IMR-90 (cell line): ENCODE data around the gene AMOTL1. TPM values are rescaled to one million over a fixed set of nuclear protein-coding genes. Genes with fewer than 3 reads are reported as not detected.

ENCODE experiments used
- ATAC-seq: fragments of 200-7000 bp; cut with Tn5 transposase; 2 replicates; pipeline ENCODE4 v1.9.1; 2020; ENCODE audit warnings: low read depth, mild to moderate bottlenecking, moderate library complexity
- BruUV-seq: library from RNA; stranded (reverse); fragments of 400-500 nt; replicated peaks from 2 replicates; lab custom pipeline; 2021; lab: Mats Ljungman, UMichigan
- CTCF ChIA-PET: fragments of 300-600 bp; formaldehyde crosslinking; extraction: SDS; loops from one replicate; lab custom pipeline; 2021; ENCODE audit warnings: antibody characterized with exemption; lab: Yijun Ruan, JAX
- POLR2A ChIA-PET: fragments of 300-600 bp; sonication (Branson Sonifier 250); formaldehyde crosslinking; loops from one replicate; lab custom pipeline; 2022; ENCODE audit warnings: antibody characterized with exemption; ENCODE audit not compliant: unreplicated experiment; lab: Charles Lee
- DNase-seq: peaks from one replicate; pipeline ENCODE4 v3.0.0; 2013
- H2AFZ ChIP-seq: replicated peaks from 2 replicates; pipeline ENCODE3; 2013; ENCODE audit warnings: low read length, mild to moderate bottlenecking; ENCODE audit not compliant: poor library complexity
- H2AK5ac ChIP-seq: 2 replicates; pipeline ENCODE4 v1.6.1; 2013; ENCODE audit warnings: low read depth, low read length, inconsistent platforms
- H2AK9ac ChIP-seq: replicated peaks from 2 replicates; pipeline ENCODE3; 2013; ENCODE audit warnings: mild to moderate bottlenecking, low read depth, low read length, moderate library complexity; ENCODE audit not compliant: poor library complexity
- H2BK120ac ChIP-seq: 2 replicates; pipeline ENCODE4 v1.6.1; 2013; ENCODE audit warnings: low read depth, low read length, inconsistent platforms
- H2BK15ac ChIP-seq: 3 replicates; pipeline ENCODE4 v1.6.1; 2013; ENCODE audit warnings: low read depth, low read length, inconsistent platforms
- H2BK20ac ChIP-seq: 2 replicates; pipeline ENCODE4 v1.6.1; 2013; ENCODE audit warnings: low read depth, mild to moderate bottlenecking, inconsistent platforms, low read length, moderate library complexity
- H2BK5ac ChIP-seq: 2 replicates; pipeline ENCODE4 v1.6.1; 2013; ENCODE audit warnings: mild to moderate bottlenecking, low read depth, low read length, inconsistent platforms; ENCODE audit not compliant: poor library complexity, severe bottlenecking
- H3K14ac ChIP-seq: replicated peaks from 2 replicates; pipeline ENCODE4 v1.6.1; 2013; ENCODE audit warnings: low read depth, low read length, inconsistent platforms
- H3K18ac ChIP-seq: 2 replicates; pipeline ENCODE4 v1.6.1; 2013; ENCODE audit warnings: low read depth, low read length, control low read depth
- H3K23ac ChIP-seq: 2 replicates; pipeline ENCODE4 v1.6.1; 2013; ENCODE audit warnings: low read depth, low read length, inconsistent platforms
- H3K27ac ChIP-seq: 2 replicates; pipeline ENCODE4 v1.5.1; 2013; ENCODE audit warnings: mild to moderate bottlenecking, control low read depth, low read length; ENCODE audit not compliant: insufficient read depth
- H3K27me3 ChIP-seq: 2 replicates; pipeline ENCODE4 v1.6.1; 2013; ENCODE audit warnings: low read length; ENCODE audit not compliant: control insufficient read depth, insufficient read depth
- H3K36me3 ChIP-seq: 2 replicates; pipeline ENCODE4 v1.6.1; 2013; ENCODE audit warnings: low read length, mixed read lengths; ENCODE audit not compliant: control insufficient read depth, insufficient read depth
- H3K4ac ChIP-seq: 2 replicates; pipeline ENCODE4 v1.6.1; 2013; ENCODE audit warnings: low read depth, low read length, inconsistent platforms
- H3K4me1 ChIP-seq: 2 replicates; pipeline ENCODE4 v1.6.1; 2013; ENCODE audit warnings: low read length, mixed read lengths; ENCODE audit not compliant: control insufficient read depth, insufficient read depth
- H3K4me2 ChIP-seq: 2 replicates; pipeline ENCODE4 v1.6.1; 2013; ENCODE audit warnings: low read depth, mild to moderate bottlenecking, control low read depth, low read length, moderate library complexity
- H3K4me3 ChIP-seq: 2 replicates; pipeline ENCODE4 v1.5.1; 2013; ENCODE audit warnings: low read depth, mild to moderate bottlenecking, control low read depth, low read length, moderate library complexity; ENCODE audit not compliant: insufficient read depth
- H3K56ac ChIP-seq: 2 replicates; pipeline ENCODE4 v1.6.1; 2013; ENCODE audit warnings: low read length, inconsistent platforms; ENCODE audit not compliant: insufficient read depth; ENCODE audit errors: extremely low read depth
- H3K79me1 ChIP-seq, 2 experiments: 2 replicates each; pipeline ENCODE4 v1.6.1; 2013; ENCODE audit warnings: low read length in 2 of 2, inconsistent platforms in 1 of 2, low read depth in 1 of 2
- H3K9ac ChIP-seq: 2 replicates; pipeline ENCODE4 v1.6.1; 2013; ENCODE audit warnings: low read depth, low read length, control low read depth
- H3K9me1 ChIP-seq: 2 replicates; pipeline ENCODE4 v1.6.1; 2013; ENCODE audit warnings: low read length, inconsistent platforms; ENCODE audit not compliant: insufficient read depth
- H3K9me3 ChIP-seq: 2 replicates; pipeline ENCODE4 v1.6.1; 2013; ENCODE audit warnings: low read length; ENCODE audit not compliant: control insufficient read depth, insufficient read depth
- H4K20me1 ChIP-seq: 2 replicates; pipeline ENCODE4 v1.6.1; 2013; ENCODE audit warnings: low read length, inconsistent platforms; ENCODE audit not compliant: insufficient read depth
- H4K5ac ChIP-seq: 2 replicates; pipeline ENCODE4 v1.6.1; 2013; ENCODE audit warnings: mild to moderate bottlenecking, low read depth, low read length, control low read depth
- H4K8ac ChIP-seq, 2 experiments: 2 replicates each; pipeline ENCODE4 v1.6.1; 2013; ENCODE audit warnings: low read depth in 2 of 2, low read length in 2 of 2, control low read depth in 1 of 2, inconsistent platforms in 1 of 2
- H4K91ac ChIP-seq: 2 replicates; pipeline ENCODE4 v1.6.1; 2013; ENCODE audit warnings: low read depth, low read length, inconsistent platforms; ENCODE audit not compliant: insufficient read depth
- BHLHE40 ChIP-seq: fragments of 150-350 bp; IDR thresholded peaks from 2 replicates; pipeline ENCODE4 v1.6.1; 2016; ENCODE audit warnings: mild to moderate bottlenecking, low read depth, low read length
- CHD1 ChIP-seq: IDR thresholded peaks from 2 replicates; pipeline ENCODE4 v1.6.1; 2012; ENCODE audit warnings: low read depth, low read length, improper control_type of control experiment
- MAFK ChIP-seq: IDR thresholded peaks from 2 replicates; pipeline ENCODE4 v1.6.1; 2012; ENCODE audit warnings: low read depth, low read length, improper control_type of control experiment
- MAZ ChIP-seq: IDR thresholded peaks from 2 replicates; pipeline ENCODE4 v1.6.1; 2012; ENCODE audit warnings: low read depth, mild to moderate bottlenecking, low read length, improper control_type of control experiment, moderate library complexity, borderline replicate concordance
- NFE2L2 ChIP-seq: fragments of 150-350 bp; IDR thresholded peaks from 2 replicates; pipeline ENCODE4 v1.6.1; 2016; ENCODE audit warnings: low read depth, mild to moderate bottlenecking, low read length
- RAD21 ChIP-seq: IDR thresholded peaks from 2 replicates; pipeline ENCODE4 v1.6.1; 2012; ENCODE audit warnings: low read length, improper control_type of control experiment
- RCOR1 ChIP-seq: IDR thresholded peaks from 2 replicates; pipeline ENCODE4 v1.6.1; 2012; ENCODE audit warnings: mild to moderate bottlenecking, low read length, improper control_type of control experiment; ENCODE audit not compliant: insufficient replicate concordance
- RFX5 ChIP-seq: IDR thresholded peaks from 2 replicates; pipeline ENCODE4 v1.8.0; 2012; ENCODE audit warnings: low read depth, mild to moderate bottlenecking, low read length, moderate library complexity
- SMC3 ChIP-seq: fragments of 150-350 bp; IDR thresholded peaks from 2 replicates; pipeline ENCODE4 v1.6.1; 2016; ENCODE audit warnings: low read depth, mild to moderate bottlenecking, antibody characterized with exemption, low read length, moderate library complexity
- WGBS, 2 experiments: methylation state at CpG; one replicate each; pipeline versions ENCODE4 v1.1.5 to v1.1.7; 2013; ENCODE audit warnings: missing lambda C conversion rate in 2 of 2; ENCODE audit not compliant: insufficient read length in 1 of 2; ENCODE audit errors: extremely low coverage in 2 of 2; 5-methylcytosine and 5-hydroxymethylcytosine counted together
- dilution Hi-C: fragments of 300-500 bp; cut with HindIII; formaldehyde crosslinking; loops from one replicate; pipeline ENCODE4 v1.14.3; 2018; ENCODE audit warnings: low sequenced_read_pairs; ENCODE audit not compliant: unreplicated experiment
- in situ Hi-C: fragments of 300-500 bp; cut with MboI; formaldehyde crosslinking; loops from 3 replicates; pipeline ENCODE4 v1.14.3; 2019; ENCODE audit warnings: low sequenced_read_pairs, inconsistent platforms, mixed read lengths
- intact Hi-C: fragments of 100-400 bp; cut with micrococcal nuclease; formaldehyde crosslinking; loops from 2 replicates; pipeline ENCODE4 v1.10.0; 2022
- polyA plus RNA-seq, 3 experiments: library from polyadenylated mRNA; depleted of rRNA; stranded (reverse); fragments of >200 nt; gene quantifications; 2 replicates each; pipeline ENCODE4 v1.2.3, GENCODE V29; 2012; ENCODE audit warnings: low replicate concordance in 1 of 3
- total RNA-seq: library from RNA; depleted of rRNA; stranded (reverse); fragments of >200 nt; gene quantifications from 2 replicates; pipeline ENCODE4 v1.2.3, GENCODE V29; 2012
- TF ChIP-seq, protein P1 (sequence below): conservative IDR thresholded peaks from 2 replicates; pipeline ENCODE4 v1.5.1; 2012; ENCODE audit warnings: mild to moderate bottlenecking, low read depth, low read length, improper control_type of control experiment
- TF ChIP-seq, protein P2 (sequence below): fragments of 150-350 bp; IDR thresholded peaks from 2 replicates; pipeline ENCODE4 v1.6.1; 2016; ENCODE audit warnings: low read depth, mild to moderate bottlenecking, low read length, moderate library complexity, borderline replicate concordance
- TF ChIP-seq, protein P3 (sequence below): fragments of 150-350 bp; IDR thresholded peaks from 2 replicates; pipeline ENCODE4 v1.6.1; 2017; ENCODE audit warnings: mild to moderate bottlenecking, antibody characterized with exemption, low read length, low read depth

Gene AMOTL1
- total and polyA plus RNA-seq, 2 of the 4 experiments (the other 2 are of a cell fraction): 18.6 to 49.5 TPM

DNA sequence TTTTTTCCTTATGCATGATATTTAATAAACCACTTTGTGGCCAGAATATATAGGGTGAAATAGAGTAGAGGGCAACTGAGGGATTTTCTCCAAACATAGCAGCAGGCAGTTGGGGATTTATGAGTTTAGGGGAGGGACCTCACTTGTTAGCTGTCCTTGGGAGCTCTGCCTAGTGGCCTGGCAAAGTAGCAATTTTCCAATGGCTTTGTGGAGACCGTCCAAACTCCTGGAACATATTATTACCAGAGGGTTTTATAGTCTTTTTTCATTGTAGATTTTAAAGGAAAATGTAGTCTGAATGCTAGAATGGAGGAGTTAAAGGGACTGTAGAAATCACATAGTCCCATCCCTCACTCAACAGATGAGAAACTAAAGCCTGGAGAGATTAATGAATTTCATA is 32.3 kb downstream of the AMOTL1 start:
- H3K18ac ChIP-seq: no peak overlapping the region
- peaks cover 30% of the 10 kb centered on the region for H3K36me3 ChIP-seq
- peaks cover 39% of the 10 kb centered on the region for H3K9me1 ChIP-seq
- H3K4me2 ChIP-seq: no peak overlapping the region
- ChIA-PET CTCF (no interaction called here), POLR2A (no interaction called here)
- H3K56ac ChIP-seq: no peak overlapping the region
- DNase-seq: no peak
- no CpG with 5 or more reads among the region's 1 CpG for WGBS, 2 experiments
- no peak overlapping the region for H4K8ac ChIP-seq
- BruUV-seq: no TSS peak
- H2AFZ ChIP-seq: no peak overlapping the region
- no peaks in the 10 kb centered on the region for H3K9me3 ChIP-seq
- H3K23ac ChIP-seq: no peak overlapping the region
- peaks cover 18% of the 10 kb centered on the region for H3K4me1 ChIP-seq
- H3K27ac ChIP-seq: no peak overlapping the region
- no peak overlapping the region for H3K14ac ChIP-seq
- peaks cover 17% of the 10 kb centered on the region; the same call in 1 of the 2 replicates for H4K20me1 ChIP-seq
- H3K27me3 ChIP-seq: no peaks in the 10 kb centered on the region
- H2BK20ac ChIP-seq: no peak overlapping the region
- H3K9ac ChIP-seq: no peak overlapping the region
- H4K91ac ChIP-seq: no peak overlapping the region
- no peak overlapping the region for H3K4me3 ChIP-seq
- dilution Hi-C loops (no loop called here), in situ Hi-C loops (no loop called here), intact Hi-C loops (no loop called here)
- H2AK5ac ChIP-seq: no peak overlapping the region
- TF ChIP-seq RFX5 (no peak), MAZ (no peak), MAFK (no peak), SMC3 (no peak), CHD1 (no peak), NFE2L2 (no peak), RAD21 (no peak), BHLHE40 (no peak), RCOR1 (no peak)
- TF ChIP-seq, protein P1, sequence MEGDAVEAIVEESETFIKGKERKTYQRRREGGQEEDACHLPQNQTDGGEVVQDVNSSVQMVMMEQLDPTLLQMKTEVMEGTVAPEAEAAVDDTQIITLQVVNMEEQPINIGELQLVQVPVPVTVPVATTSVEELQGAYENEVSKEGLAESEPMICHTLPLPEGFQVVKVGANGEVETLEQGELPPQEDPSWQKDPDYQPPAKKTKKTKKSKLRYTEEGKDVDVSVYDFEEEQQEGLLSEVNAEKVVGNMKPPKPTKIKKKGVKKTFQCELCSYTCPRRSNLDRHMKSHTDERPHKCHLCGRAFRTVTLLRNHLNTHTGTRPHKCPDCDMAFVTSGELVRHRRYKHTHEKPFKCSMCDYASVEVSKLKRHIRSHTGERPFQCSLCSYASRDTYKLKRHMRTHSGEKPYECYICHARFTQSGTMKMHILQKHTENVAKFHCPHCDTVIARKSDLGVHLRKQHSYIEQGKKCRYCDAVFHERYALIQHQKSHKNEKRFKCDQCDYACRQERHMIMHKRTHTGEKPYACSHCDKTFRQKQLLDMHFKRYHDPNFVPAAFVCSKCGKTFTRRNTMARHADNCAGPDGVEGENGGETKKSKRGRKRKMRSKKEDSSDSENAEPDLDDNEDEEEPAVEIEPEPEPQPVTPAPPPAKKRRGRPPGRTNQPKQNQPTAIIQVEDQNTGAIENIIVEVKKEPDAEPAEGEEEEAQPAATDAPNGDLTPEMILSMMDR: no peak
- TF ChIP-seq, protein P2, sequence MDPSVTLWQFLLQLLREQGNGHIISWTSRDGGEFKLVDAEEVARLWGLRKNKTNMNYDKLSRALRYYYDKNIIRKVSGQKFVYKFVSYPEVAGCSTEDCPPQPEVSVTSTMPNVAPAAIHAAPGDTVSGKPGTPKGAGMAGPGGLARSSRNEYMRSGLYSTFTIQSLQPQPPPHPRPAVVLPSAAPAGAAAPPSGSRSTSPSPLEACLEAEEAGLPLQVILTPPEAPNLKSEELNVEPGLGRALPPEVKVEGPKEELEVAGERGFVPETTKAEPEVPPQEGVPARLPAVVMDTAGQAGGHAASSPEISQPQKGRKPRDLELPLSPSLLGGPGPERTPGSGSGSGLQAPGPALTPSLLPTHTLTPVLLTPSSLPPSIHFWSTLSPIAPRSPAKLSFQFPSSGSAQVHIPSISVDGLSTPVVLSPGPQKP: no peak
- TF ChIP-seq, protein P3, sequence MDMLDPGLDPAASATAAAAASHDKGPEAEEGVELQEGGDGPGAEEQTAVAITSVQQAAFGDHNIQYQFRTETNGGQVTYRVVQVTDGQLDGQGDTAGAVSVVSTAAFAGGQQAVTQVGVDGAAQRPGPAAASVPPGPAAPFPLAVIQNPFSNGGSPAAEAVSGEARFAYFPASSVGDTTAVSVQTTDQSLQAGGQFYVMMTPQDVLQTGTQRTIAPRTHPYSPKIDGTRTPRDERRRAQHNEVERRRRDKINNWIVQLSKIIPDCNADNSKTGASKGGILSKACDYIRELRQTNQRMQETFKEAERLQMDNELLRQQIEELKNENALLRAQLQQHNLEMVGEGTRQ: no peak
- no peak overlapping the region for H3K4ac ChIP-seq
- no peak for ATAC-seq
- H2BK5ac ChIP-seq: no peak overlapping the region
- H4K5ac ChIP-seq: no peak overlapping the region
- H2BK15ac ChIP-seq: no peak overlapping the region
- H3K79me1 ChIP-seq: peaks cover 34 to 95% of the 10 kb centered on the region in 2 experiments
- H2AK9ac ChIP-seq: no peak overlapping the region
- no peak overlapping the region for H2BK120ac ChIP-seq
